Transverse colon (tissue), 3 donors: Measurements from ENCODE around the gene DEAF1.

Source experiments
- POLR2A ChIP-seq: fragments of 450-650 bp; IDR thresholded peaks from one replicate; pipeline ENCODE4 v1.6.1; 2016; ENCODE audit warnings: antibody characterized with exemption, mild to moderate bottlenecking, moderate library complexity
- POLR2AphosphoS5 ChIP-seq, 3 donors: sonication (generic); formaldehyde crosslinking; IDR thresholded peaks; one replicate each; pipeline ENCODE4 v1.6.1; 2016; ENCODE audit warnings: antibody characterized with exemption in 3 of 3

DNA sequence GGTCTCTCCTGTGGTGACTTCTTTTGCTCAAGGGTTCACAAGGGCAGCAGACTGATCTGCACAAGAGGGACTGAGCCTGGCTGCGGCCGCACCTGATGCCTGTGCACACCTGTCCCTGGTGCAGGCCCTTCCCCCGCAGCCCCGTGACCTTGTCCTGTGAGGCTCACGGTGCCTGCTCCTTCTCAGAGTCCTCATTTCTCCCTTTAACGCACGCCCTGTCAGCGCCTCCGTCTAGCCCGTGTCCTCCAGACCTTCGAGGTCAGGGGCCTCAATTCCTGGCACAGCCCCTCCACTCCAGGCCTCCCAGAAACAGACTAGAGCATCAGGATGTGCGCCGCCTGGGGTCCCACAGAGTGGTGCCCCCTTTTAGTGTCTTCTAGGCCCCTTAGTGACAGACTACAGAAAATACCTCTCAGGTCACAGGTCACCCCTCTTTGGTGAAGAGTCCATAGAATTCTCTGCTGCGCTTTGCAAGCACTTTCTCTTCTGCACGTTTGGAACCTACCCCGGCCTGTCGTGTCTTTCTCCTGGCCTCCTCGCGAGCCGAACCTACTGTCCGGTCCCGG lies 59.0 kb downstream of the DEAF1 start:
- no peak for TF ChIP-seq POLR2A
- TF ChIP-seq POLR2AphosphoS5 (IDR thresholded peaks at IDR 0.05), result no peak
